Measurements from ENCODE around the gene LAMB4.

The LAMB4 gene

DNA sequence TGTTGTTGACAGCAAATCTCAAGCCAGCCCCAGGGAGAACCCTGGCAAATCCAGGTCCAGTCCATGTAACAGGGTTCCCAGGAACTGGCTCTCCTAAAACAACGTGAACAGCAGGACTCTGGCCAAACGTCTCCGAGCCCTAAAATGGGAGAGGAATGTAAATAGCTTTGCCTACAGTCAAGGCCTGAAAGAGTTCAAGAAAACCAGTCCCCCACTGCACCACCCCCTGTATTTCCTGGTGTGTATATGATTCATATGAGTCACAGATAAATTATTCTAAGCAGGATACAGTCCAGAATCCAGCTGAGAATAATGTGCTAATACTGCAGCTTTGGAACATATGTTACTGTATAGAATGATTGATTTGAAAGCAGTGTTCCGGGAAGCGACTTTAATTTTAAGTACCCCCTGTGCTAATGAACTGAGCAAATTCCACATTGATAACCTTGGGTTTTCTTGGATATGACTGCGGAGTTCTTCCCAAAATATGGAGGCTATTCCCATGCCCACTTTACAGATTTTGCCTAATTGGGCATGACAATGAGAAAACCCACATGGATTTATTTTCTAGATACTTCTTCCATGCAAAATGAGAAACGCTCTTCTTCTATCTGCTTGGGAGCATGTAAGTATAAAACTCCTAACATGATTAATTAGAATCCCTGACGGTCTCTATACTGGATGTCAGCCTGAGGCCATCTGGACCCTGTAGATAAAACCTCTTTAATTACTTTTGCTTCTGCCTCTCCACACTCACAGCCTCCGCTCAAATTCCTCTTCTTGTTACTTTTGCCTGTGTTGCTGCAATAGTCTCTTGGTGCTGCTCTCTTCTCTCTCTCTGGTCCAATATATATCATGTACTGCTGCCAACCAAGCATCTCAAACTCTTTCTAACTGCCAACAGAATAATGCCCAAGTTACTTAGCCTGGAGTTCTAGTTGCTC lies 50.2 kb downstream of the LAMB4 start:
- no peak for DNase-seq

DNA sequence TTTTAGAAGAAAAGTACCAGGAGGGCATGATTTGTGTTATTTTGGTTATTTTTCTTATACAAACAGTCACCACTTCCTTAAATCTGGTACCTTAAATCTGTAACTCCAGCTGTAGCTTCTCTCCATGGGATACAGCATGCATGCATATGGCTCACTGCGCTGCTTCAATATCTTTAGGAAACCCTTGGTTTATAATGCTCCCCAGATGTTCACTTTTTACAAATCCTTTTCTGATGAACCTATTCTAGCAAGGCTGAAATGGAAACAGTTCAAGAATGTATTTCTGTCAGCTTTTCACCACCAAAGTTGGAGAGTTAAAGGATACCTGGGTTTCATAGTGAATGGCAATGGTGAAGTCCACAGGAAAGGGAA lies 50.9 kb downstream of the LAMB4 start:
- no peak for DNase-seq

DNA sequence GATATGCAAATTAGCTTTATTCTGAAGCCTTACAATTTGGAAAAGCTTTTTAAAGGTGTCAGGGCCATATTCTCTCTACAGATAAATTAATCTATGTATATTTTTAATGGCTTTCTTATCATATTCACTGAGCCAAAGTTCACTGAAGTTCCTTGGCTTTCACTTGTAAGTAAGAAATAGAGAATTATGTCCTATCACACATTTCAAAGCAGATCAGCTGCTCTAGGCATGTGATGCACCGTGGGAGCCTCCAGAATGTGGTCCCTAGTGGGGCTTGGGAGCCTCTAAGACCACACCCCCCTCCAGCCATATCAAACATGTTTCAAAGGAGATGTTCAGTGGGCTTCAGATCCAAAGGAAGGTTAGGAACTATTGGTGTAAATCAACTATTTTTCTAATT lies 51.5 kb downstream of the LAMB4 start:
- DNase-seq, result no peak

DNA sequence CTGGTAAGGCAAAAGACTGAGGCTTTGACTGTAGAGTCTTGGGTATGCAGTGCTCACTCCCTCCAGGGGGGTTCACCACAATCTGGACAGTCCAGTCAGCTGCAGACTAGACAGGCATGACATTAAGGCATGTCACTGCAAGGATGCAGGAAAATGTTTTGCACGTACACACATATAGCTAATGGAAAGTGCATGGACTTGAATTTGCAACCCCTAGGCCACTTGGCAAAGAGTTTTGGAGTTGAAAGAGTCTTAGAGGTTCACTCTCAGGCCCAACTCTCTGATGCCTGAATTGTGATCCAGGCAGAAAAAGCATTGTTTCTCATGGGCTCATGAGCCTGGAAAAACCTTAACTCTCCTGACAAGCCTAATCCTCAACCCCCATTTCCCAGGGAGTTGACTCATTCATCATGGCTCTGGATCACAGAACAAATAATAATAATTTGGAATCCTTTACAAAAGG lies 51.9 kb downstream of the LAMB4 start:
- DNase-seq, result no peak

DNA sequence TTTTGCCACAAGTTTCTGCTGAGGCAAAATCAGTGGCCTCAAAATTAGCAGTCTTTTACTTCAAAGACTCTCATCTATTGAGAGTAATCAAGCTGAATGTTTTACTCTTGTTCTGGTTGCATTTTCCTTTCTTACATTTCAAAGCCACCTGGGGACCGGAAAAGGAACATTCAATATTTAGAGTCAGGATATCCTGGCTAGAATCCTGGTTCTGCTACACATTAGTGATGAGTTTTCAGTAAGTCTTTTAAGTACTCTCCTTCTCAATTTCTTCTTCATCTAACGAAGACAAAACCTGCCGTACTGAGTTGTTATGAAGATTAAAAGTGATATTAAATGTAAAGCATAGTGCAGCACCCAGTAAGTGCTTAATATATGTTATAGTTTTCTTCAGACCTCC lies 52.5 kb downstream of the LAMB4 start:
- no peak for DNase-seq

DNA sequence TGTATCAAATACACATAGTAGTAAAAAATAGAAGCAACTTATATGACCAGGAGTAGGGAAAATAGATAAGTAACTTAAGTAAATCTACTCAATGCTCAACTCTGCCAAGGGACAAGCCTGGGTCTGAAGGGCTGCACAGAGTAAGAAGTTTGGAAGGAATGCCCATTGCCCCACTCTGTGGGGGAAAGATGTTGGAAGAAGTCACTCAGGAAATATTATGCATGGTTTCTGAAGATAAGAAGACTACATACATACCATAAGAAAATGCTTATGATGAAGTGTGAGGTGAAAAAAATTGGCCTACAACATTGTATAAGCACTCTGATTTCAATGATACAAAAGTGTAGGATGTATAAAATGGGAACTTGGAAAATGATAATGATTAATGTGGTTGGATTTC lies 54.0 kb downstream of the LAMB4 start:
- DNase-seq, result no peak

DNA sequence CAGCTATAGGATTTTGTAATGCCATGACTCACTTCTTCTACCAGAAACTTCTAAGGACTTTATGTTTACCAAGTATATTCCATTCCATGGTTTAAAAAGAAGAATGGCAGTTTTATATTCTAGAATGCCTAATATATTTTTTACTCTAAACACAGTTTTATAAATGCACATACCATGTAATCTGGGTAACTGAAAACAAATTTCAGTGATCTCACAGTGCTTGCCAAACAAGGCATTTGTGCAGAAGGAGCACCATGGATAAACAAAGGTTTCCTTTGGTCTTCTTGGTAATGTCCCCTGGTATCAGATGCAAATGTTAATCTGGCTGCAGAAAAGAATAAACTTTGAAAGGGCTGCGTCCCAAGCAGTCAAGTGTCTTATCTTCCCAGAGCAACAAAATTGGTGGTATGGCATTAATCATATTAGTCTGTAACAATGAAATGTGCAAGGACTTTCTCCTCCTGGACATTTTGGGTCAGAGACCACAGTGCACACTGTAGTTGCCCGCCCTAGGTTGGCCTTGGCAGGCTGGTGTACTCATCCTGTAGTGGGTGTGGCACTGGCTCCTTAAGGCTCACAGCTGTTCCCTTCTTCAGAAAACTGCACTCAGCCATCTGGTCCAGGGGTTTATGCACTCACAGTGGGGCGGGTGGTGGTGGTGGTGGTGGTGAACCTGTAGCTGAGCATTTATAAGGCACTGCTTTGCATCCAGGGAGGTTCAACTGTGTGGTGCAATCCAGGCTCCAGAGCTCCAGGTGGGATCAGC lies 56.7 kb downstream of the LAMB4 start:
- no peak for DNase-seq

DNA sequence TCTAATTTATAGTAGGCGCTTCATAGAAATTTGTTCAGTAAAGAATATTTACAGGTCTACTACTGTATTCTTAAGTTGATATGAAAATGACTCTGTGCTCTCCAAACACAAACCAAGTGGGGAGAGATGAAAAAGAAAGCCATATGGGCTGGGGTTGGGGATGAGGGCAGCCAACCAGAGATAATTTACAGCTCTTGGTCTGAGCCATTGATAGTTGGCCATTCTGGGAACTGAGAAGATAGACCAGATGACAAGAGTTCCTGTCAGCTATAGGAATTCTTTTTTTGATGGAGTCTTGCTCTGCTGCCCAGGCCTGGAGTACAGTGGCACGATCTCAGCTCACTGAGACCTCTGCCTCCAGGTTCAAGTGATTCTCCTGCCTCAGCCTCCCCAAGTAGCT lies 57.4 kb downstream of the LAMB4 start:
- no peak for DNase-seq

DNA sequence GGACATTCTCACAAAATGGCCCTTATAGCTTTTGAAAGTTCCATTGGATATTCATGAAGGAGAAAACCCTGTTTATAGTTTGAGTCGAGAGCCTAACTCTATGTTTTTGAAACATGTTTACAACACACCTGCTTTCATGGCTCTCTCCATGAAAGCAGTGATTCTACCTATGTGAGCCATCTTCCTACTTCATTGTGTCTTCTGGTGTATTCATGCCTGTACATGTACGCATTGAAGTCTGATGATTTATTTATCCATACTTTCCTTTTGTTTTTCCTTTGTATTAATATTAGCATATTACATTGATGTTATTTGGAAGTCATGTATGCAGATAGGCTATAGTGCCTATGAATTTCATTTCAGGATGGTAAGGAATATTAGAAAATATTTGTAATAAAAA lies 58.0 kb downstream of the LAMB4 start:
- DNase-seq, result no peak

DNA sequence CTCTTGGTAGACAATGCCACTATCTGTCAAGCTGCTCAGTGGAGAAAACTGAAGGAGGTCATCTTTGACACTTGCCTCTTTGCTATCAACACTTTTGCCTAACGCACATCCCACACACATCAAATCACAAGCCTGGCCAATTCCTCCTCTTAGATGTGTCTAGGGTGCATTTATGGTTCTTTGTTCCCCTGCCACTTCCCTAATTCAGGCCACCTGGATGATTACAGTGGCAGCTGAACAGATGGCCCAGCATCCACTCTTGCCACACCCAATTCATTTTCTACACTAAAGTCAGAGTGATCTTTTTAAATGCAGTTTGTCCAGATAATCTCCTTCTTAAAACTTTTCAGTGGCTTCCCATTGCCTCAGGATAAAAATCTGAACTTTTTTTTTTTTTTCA lies 58.6 kb downstream of the LAMB4 start:
- no peak for DNase-seq

DNA sequence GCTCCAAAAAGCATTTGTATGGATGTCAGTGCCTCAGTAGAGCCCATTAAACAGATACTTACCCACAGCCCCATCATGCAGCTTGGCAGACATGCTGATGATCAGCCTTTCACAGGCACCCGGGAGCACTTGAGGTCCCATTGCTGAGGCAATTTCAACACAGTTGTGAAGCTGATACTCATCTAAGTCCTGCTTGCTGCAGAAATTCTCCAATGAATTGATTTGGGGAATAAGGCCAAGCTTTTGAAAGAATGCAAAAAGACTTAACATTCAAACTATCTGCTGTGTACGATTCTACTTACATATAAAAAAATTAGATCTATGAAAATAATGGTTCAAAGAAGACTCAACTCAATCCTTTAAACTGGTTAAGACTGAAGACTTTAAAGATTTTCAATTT lies 60.5 kb downstream of the LAMB4 start:
- DNase-seq, result no peak

DNA sequence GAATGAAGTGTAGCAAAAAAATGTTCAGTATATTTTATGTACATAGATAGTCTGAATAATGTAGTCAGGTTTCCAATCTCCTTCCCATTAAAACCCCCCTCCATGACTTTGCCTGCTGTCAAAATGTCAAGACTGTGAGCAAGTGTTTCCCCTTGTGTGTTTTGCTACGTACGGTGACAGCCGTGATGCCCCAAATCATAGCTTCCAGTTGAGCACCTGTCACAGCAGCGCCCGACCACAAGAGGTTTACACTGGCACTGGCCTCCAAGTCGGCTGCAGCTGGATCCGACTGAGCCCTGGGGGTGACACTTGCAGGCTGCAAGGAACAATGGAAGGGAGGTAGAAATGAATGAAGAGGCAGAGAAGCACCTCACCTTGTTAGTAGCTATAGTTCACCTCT lies 62.3 kb downstream of the LAMB4 start:
- no peak for DNase-seq

DNA sequence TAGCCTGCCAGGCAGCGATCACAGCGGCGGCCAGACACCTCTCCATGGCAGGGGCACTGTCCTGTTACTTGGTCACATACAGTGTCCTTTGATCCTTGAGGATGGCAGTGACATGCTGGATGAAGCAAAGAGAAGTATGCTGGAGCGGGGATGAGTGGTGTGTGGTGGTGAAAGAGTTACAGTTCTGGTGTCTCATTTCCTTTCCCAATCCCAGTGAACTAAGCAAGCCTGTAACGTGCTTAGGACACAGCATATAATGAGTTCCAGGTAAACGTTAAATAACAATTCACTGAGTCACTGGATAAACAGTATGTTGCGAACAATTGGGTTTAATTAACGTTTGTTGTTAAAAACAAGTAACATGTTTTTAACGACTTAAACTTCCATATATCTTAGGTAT lies 63.7 kb downstream of the LAMB4 start:
- no peak for DNase-seq

DNA sequence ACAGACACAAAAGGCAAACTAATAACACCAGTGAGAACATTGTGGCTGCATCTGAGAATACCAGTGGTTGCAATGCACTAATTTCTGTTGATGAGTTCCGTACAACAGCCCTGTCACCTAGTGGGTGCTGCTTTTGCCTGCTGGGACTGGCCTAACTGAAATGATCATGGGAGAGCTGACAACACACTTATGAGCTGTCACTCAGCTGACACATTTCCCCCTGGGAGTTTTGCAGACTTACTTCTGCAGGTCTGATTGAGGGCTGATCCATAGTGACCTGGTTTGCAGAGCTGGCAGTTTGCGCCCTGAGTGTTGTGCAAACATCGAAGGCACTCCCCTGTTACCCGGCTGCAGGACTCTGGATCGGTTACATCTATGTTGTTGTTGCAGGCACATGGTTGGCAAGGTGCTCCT lies 66.6 kb downstream of the LAMB4 start:
- peak in 1 of 2 donors; percentile 3 for DNase-seq

DNA sequence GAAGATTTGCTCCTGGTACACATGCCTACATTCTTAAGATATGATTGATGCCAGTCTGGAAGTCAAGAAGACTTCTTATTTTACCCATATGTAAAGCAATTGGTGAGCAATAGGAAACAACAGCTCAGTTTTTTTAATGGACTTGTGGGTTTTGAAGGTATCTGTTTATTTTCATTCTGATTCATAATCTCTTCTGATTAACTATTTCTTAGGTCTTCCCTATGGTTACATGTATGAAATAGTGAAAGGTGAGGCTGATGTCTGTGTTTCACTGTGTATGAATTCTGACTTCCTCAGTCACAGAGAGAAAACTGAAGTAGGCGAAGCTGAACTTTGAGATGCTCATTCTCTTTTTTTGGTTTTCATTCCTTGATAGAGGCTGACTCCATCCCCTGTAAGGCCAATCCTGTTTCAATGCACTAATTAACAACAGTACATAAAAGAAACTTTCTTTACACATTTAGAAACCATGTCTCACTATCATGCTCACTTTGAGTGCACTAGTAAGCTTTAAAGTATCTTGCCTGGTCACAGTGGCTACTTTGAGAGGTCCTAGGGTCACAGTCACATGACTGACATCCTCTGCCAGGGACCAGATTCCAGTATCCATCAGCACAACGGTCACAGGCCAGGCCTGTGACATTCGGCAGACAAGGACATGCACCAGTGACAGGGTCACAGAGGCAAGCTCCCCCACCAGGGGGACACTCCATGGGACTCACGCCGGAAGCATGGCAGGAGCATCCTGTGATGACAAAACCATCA lies 67.7 kb downstream of the LAMB4 start:
- DNase-seq, result no peak

DNA sequence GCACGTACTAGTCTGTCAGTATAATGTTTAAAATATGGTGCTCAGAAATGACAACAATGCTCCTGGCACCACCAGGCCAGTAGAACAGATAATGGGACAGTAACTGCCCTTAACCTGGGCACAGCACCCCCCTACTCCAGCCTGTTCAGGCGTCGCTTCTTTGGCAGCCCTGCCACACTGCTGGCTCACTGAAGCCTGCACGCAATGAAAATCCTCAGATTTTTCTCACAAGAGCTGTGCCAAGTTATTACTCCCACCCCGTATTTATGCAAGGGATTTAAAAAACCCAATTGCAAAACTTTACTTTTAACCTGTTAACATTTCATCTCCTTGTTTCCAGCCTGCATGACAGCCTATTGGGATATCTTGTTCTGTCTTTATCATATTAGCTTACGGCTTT lies 70.6 kb downstream of the LAMB4 start:
- no peak for DNase-seq

DNA sequence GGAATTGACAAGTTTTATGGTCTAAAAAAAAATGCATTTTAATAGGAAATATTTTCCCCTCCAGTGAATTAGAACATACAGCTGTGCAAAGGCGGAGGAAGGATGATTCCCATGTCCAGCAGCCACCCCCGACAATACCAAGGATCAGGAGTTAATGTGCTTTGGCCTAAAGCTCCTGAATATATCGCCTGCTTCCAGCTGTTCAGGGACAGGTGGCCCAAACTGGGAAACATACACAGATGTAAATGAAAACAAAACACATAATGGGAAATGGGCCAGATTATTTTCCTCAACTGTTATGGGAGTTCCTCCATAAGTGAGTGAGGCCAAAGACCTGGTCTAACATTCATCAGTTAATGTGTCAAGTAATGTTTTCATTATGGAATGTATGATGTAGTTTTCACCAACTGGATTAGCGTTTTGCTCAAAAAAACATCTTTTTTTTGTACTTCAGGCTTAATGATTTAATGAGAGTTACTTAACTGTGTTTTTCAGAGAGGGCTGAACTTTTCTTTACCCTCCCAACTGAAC lies 72.1 kb downstream of the LAMB4 start:
- DNase-seq, result no peak

DNA sequence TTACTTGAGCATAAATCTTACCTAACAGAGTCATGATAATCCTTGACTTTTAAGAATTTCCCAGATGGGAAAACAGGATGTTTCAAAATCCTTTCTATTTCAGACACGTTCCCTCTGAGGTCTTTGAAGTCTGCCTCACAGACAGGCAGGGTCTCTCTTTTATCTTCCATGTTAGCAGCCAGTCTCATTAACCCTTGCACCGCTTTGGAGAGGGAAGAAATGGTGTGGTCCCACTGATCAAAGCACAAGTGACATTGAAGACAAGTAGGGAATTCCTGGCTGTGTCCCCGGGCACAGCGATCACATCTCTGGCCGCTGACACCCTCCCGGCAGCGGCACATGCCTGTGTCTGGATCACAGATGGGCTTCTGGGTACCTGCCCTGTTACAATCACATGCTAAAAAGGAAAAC lies 74.5 kb downstream of the LAMB4 start:
- no peak for DNase-seq

DNA sequence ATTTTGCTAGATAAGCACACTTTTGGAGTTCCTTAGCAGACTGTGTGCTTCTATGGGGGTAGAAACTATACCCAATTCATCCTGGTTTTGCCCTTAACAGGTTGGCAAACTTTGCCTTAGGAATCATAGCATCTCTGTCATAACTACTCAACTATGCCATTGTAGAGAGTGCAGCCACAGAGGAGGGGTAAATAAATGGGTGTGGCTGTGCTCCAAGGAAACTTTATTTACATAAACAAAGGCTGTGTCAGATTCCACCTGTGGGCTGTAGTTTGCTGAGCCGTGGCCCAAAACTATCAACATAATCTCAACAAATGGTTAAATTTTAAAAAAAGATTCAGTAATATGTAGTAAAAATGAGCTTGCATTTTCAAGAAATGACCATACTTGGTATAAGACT lies 75.6 kb downstream of the LAMB4 start:
- DNase-seq, result no peak

DNA sequence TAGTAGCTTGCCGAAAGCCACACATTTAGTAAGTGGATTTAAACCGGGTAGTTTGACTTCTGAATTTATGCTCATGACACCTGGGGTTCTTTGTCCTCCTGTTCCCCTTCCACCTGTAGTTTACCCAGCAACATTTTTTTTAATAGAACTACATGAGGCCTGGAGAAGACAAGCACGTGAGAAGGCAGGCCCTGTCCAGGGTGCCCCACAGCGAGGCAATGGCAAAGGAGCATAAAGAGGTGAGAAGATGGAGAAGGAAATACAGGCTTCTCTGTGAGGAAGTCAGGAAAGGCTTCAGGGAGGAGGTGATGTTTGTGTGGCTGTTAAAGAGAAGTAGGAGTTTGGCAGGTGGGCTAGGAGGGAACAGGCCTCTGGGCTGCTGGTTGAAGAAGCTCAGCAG lies 76.9 kb downstream of the LAMB4 start:
- no peak for DNase-seq

DNA sequence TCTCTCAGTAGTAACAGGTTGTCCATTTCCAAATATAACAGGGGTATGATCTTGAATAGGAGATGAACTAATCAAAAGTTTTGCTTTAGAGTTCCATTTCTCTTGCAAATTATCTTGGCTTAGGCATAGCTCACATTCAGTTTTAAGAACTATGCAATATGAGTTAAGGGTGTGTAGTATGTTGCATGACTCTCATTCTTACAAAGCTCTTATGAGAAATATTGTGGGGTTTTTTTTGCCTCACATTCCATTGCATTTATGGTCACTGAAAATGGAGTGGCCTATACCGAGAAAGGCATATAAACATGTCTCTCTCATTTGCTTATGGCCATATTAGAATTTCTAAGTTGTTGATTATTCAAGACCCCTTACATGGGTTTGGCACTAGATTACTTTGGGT lies 78.7 kb downstream of the LAMB4 start:
- DNase-seq, result no peak

DNA sequence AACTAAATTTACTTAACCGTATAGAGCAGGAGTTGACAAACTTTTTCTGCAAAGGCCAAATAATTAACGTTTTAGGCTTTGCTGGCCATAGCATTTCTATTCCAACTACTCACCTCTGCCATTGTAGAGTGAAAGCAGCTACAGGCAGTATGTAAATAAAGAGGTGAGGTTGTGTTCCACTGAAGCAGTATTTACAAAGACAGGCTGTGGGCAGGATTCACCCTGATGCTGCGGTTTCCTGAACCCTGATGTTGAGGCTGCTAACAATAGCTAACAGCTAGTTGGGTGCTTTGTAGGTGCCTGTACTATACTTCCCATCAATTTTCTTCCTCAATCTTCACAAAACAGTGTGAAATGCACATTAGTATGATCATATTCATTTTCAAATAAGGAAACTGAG lies 80.2 kb downstream of the LAMB4 start:
- no peak for DNase-seq

DNA sequence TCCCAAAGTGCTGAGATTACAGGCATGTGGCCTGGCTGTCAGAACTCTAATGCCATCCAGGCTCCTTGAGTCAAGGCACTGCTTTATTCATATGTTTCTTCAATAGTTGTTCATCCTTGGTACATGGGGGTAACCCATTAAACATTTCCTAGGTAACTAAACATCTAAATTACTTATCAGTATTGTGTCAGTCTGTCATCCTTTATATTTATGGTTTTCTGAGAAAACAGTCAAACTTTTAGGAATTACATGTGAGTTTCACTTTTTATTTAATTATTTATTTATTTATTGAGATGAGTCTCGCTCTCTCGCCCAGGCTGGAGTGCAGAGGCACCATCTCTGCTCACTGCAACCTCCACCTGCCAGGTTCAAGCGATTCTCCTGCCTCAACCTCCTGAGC lies 81.7 kb downstream of the LAMB4 start:
- no peak for DNase-seq
